GM23338 (cell line): ENCODE results near the gene RIIAD1.

Experiments used
- CREB1 ChIP-seq: fragments of 250-450 bp; sonication (Bioruptor Pico); IDR thresholded peaks from 2 replicates; pipeline ENCODE4 v1.5.0; 2020; ENCODE audit warnings: low read depth, mild to moderate bottlenecking, moderate library complexity
- CTCF ChIP-seq, 2 experiments: fragments of 200-600 bp in 1 of 2; sonication (generic) in 1 of 2; conservative IDR thresholded peaks; 2 replicates each; pipeline versions ENCODE4 v1.5.1 to v1.6.1; 2016 to 2017; ENCODE audit warnings: antibody characterized with exemption in 2 of 2, low read depth in 2 of 2, mild to moderate bottlenecking in 2 of 2, moderate library complexity in 1 of 2
- EZH2 ChIP-seq: fragments of 200-600 bp; sonication (generic); IDR thresholded peaks from one replicate; pipeline ENCODE4 v1.8.0; 2017; ENCODE audit warnings: antibody characterized with exemption, mild to moderate bottlenecking, low read depth; ENCODE audit not compliant: unreplicated experiment
- EZH2phosphoT487 ChIP-seq: fragments of 200-600 bp; sonication (generic); IDR thresholded peaks from one replicate; pipeline ENCODE4 v1.8.1; 2018; ENCODE audit warnings: antibody characterized with exemption; ENCODE audit not compliant: unreplicated experiment
- JUNB ChIP-seq: IDR thresholded peaks from one replicate; pipeline ENCODE4 v1.6.1; 2016; ENCODE audit warnings: antibody characterized with exemption; ENCODE audit not compliant: unreplicated experiment
- NANOG ChIP-seq: IDR thresholded peaks from 2 replicates; pipeline ENCODE4 v1.6.1; 2016; ENCODE audit warnings: antibody characterized with exemption, borderline replicate concordance
- POLR2AphosphoS5 ChIP-seq: IDR thresholded peaks from 2 replicates; pipeline ENCODE4 v1.6.1; 2016; ENCODE audit warnings: antibody characterized with exemption, low read depth
- ZNF114 ChIP-seq: fragments of 250-450 bp; sonication (Bioruptor Pico); IDR thresholded peaks from 2 replicates; pipeline ENCODE4 v1.5.0; 2020; ENCODE audit warnings: mild to moderate bottlenecking, moderate library complexity
- ZNF331 ChIP-seq: fragments of 250-450 bp; sonication (Bioruptor Pico); IDR thresholded peaks from 2 replicates; pipeline ENCODE4 v1.5.0; 2020; ENCODE audit warnings: low read depth, mild to moderate bottlenecking, moderate library complexity
- TF ChIP-seq, protein P1 (sequence below): IDR thresholded peaks from one replicate; pipeline ENCODE4 v1.6.1; 2018; ENCODE audit warnings: antibody characterized with exemption; ENCODE audit not compliant: unreplicated experiment
- TF ChIP-seq, protein P2 (sequence below): fragments of 250-450 bp; sonication (Bioruptor Pico); IDR thresholded peaks from 2 replicates; pipeline ENCODE4 v1.5.0; 2020; ENCODE audit warnings: mild to moderate bottlenecking, moderate library complexity
- TF ChIP-seq, protein P3 (sequence below): IDR thresholded peaks from 2 replicates; pipeline ENCODE4 v1.6.1; 2016; ENCODE audit warnings: antibody characterized with exemption

DNA sequence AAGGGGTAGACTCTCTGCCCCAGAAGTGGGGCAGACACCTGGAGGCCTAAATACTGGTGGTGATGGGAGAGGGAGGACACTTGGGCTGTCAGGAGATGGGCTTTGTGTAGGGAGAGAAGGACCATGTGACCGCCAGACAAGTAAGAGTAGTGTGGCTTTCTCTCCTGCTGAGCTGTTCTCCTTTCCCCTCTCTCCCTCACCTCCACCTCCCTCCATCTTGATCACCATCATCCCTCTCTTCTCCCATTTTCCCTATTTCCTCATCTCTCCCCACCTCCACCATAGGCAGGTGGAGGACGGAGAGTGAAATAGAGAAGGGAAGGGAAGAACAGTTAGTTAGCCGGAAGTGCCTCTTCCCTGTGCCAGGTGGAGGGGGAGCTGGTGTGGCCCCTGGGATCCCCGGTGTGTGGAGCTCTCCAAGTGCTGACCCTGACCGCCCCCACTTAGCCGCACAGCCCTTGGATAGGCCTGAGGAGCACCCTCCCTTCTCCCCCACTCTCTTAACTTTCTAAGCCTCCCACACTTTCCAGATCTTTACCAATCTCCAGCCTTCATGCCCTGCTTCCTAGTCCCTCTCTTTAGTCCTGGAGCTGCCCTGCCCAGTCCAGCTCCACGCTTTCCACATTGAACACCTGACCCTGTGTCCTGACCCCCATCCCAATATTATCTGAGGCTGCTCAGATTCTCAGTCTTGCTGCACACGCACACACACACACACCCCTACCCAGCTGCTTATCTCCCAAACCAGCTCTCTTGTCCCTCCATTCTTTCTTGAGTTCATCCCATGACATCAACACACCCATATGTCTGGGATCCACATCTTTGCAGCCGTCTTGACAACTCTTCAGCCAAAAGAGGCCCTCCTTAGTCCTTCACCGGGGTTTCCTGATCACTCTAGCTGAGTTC, 6.2 kb upstream of the RIIAD1 start:
- TF ChIP-seq CTCF (conservative IDR thresholded peaks at IDR 0.05; ENCODE audit: low read depth in 2 of 2) = no peak
- TF ChIP-seq POLR2AphosphoS5 = no peak
- no peak for TF ChIP-seq EZH2
- no peak for TF ChIP-seq JUNB
- TF ChIP-seq ZNF331 (CRISPR knock-in tag) = no peak
- TF ChIP-seq, protein P1, sequence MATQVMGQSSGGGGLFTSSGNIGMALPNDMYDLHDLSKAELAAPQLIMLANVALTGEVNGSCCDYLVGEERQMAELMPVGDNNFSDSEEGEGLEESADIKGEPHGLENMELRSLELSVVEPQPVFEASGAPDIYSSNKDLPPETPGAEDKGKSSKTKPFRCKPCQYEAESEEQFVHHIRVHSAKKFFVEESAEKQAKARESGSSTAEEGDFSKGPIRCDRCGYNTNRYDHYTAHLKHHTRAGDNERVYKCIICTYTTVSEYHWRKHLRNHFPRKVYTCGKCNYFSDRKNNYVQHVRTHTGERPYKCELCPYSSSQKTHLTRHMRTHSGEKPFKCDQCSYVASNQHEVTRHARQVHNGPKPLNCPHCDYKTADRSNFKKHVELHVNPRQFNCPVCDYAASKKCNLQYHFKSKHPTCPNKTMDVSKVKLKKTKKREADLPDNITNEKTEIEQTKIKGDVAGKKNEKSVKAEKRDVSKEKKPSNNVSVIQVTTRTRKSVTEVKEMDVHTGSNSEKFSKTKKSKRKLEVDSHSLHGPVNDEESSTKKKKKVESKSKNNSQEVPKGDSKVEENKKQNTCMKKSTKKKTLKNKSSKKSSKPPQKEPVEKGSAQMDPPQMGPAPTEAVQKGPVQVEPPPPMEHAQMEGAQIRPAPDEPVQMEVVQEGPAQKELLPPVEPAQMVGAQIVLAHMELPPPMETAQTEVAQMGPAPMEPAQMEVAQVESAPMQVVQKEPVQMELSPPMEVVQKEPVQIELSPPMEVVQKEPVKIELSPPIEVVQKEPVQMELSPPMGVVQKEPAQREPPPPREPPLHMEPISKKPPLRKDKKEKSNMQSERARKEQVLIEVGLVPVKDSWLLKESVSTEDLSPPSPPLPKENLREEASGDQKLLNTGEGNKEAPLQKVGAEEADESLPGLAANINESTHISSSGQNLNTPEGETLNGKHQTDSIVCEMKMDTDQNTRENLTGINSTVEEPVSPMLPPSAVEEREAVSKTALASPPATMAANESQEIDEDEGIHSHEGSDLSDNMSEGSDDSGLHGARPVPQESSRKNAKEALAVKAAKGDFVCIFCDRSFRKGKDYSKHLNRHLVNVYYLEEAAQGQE = peak; percentile 72
- TF ChIP-seq EZH2phosphoT487 = no peak
- no peak for TF ChIP-seq ZNF114 (CRISPR knock-in tag)
- TF ChIP-seq CREB1 (CRISPR knock-in tag) = no peak
- TF ChIP-seq NANOG = no peak
- TF ChIP-seq, protein P2, sequence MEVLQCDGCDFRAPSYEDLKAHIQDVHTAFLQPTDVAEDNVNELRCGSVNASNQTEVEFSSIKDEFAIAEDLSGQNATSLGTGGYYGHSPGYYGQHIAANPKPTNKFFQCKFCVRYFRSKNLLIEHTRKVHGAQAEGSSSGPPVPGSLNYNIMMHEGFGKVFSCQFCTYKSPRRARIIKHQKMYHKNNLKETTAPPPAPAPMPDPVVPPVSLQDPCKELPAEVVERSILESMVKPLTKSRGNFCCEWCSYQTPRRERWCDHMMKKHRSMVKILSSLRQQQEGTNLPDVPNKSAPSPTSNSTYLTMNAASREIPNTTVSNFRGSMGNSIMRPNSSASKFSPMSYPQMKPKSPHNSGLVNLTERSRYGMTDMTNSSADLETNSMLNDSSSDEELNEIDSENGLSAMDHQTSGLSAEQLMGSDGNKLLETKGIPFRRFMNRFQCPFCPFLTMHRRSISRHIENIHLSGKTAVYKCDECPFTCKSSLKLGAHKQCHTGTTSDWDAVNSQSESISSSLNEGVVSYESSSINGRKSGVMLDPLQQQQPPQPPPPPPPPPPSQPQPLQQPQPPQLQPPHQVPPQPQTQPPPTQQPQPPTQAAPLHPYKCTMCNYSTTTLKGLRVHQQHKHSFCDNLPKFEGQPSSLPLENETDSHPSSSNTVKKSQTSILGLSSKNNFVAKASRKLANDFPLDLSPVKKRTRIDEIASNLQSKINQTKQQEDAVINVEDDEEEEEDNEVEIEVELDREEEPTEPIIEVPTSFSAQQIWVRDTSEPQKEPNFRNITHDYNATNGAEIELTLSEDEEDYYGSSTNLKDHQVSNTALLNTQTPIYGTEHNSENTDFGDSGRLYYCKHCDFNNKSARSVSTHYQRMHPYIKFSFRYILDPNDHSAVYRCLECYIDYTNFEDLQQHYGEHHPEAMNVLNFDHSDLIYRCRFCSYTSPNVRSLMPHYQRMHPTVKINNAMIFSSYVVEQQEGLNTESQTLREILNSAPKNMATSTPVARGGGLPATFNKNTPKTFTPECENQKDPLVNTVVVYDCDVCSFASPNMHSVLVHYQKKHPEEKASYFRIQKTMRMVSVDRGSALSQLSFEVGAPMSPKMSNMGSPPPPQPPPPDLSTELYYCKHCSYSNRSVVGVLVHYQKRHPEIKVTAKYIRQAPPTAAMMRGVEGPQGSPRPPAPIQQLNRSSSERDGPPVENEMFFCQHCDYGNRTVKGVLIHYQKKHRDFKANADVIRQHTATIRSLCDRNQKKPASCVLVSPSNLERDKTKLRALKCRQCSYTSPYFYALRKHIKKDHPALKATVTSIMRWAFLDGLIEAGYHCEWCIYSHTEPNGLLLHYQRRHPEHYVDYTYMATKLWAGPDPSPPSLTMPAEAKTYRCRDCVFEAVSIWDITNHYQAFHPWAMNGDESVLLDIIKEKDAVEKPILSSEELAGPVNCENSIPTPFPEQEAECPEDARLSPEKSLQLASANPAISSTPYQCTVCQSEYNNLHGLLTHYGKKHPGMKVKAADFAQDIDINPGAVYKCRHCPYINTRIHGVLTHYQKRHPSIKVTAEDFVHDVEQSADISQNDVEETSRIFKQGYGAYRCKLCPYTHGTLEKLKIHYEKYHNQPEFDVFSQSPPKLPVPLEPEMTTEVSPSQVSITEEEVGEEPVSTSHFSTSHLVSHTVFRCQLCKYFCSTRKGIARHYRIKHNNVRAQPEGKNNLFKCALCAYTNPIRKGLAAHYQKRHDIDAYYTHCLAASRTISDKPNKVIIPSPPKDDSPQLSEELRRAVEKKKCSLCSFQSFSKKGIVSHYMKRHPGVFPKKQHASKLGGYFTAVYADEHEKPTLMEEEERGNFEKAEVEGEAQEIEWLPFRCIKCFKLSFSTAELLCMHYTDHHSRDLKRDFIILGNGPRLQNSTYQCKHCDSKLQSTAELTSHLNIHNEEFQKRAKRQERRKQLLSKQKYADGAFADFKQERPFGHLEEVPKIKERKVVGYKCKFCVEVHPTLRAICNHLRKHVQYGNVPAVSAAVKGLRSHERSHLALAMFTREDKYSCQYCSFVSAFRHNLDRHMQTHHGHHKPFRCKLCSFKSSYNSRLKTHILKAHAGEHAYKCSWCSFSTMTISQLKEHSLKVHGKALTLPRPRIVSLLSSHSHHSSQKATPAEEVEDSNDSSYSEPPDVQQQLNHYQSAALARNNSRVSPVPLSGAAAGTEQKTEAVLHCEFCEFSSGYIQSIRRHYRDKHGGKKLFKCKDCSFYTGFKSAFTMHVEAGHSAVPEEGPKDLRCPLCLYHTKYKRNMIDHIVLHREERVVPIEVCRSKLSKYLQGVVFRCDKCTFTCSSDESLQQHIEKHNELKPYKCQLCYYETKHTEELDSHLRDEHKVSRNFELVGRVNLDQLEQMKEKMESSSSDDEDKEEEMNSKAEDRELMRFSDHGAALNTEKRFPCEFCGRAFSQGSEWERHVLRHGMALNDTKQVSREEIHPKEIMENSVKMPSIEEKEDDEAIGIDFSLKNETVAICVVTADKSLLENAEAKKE (CRISPR knock-in tag) = no peak
- TF ChIP-seq, protein P3, sequence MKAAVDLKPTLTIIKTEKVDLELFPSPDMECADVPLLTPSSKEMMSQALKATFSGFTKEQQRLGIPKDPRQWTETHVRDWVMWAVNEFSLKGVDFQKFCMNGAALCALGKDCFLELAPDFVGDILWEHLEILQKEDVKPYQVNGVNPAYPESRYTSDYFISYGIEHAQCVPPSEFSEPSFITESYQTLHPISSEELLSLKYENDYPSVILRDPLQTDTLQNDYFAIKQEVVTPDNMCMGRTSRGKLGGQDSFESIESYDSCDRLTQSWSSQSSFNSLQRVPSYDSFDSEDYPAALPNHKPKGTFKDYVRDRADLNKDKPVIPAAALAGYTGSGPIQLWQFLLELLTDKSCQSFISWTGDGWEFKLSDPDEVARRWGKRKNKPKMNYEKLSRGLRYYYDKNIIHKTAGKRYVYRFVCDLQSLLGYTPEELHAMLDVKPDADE = no peak
